HepG2 (cell line): ENCODE data around the gene MRPL54. TPM values are rescaled to one million over a fixed set of nuclear protein-coding genes. Genes with fewer than 3 reads are reported as not detected.
A peak's percentile ranks its signal among the peaks of the same experiment; 100 is the strongest.

Experiments
- HIVEP1 ChIP-seq: sonication (generic); formaldehyde crosslinking; IDR thresholded peaks from 2 replicates; pipeline ENCODE4 v1.4.0; 2020; ENCODE audit warnings: mild to moderate bottlenecking, missing genetic modification reagents
- NFKB2 ChIP-seq: sonication (generic); formaldehyde crosslinking; IDR thresholded peaks from 2 replicates; pipeline ENCODE4 v1.4.0; 2020; ENCODE audit warnings: missing genetic modification reagents, borderline replicate concordance
- PRPF4 ChIP-seq: fragments of 200-400 bp; formaldehyde crosslinking; IDR thresholded peaks from 2 replicates; pipeline ENCODE4 v1.6.1; 2016; ENCODE audit warnings: low read length, low read depth; ENCODE audit not compliant: poor library complexity, severe bottlenecking
- SOX13 ChIP-seq, 3 experiments: fragments of 450-650 bp in 1 of 3; sonication (generic) in 1 of 3; formaldehyde crosslinking in 1 of 3; IDR thresholded peaks in 2 of 3; conservative IDR thresholded peaks in 1 of 3; 2 replicates each; pipeline versions ENCODE4 v1.5.0 to v1.6.1; 2016 to 2020; ENCODE audit warnings: antibody characterized with exemption in 1 of 3, mild to moderate bottlenecking in 1 of 3, missing compliant biosample characterization in 1 of 3, missing genetic modification reagents in 1 of 3, moderate library complexity in 1 of 3
- SRSF1 ChIP-seq: fragments of 200-400 bp; formaldehyde crosslinking; optimal IDR thresholded peaks from 2 replicates; pipeline ENCODE3; 2017; ENCODE audit warnings: mild to moderate bottlenecking, low read depth, low read length, moderate library complexity
- TOPORS ChIP-seq: sonication (generic); formaldehyde crosslinking; IDR thresholded peaks from 2 replicates; pipeline ENCODE4 v1.8.0; 2023; ENCODE audit warnings: mild to moderate bottlenecking, missing genetic modification reagents
- YEATS2 ChIP-seq: sonication (generic); formaldehyde crosslinking; IDR thresholded peaks from 2 replicates; pipeline ENCODE4 v1.4.0; 2020; ENCODE audit warnings: missing genetic modification reagents, borderline replicate concordance
- ZNF451 ChIP-seq: sonication (generic); formaldehyde crosslinking; IDR thresholded peaks from 2 replicates; pipeline ENCODE4 v1.5.0; 2020; ENCODE audit warnings: mild to moderate bottlenecking, missing genetic modification reagents
- ZNF652 ChIP-seq: IDR thresholded peaks from 2 replicates; pipeline ENCODE4 v1.6.1; 2016; ENCODE audit warnings: low read depth, borderline replicate concordance
- ZNF75D ChIP-seq: sonication (generic); formaldehyde crosslinking; IDR thresholded peaks from 2 replicates; pipeline ENCODE4 v1.8.1; 2023; ENCODE audit warnings: missing genetic modification reagents, mild to moderate bottlenecking, borderline replicate concordance
- polyA plus RNA-seq, 8 experiments: library from polyadenylated mRNA; depleted of rRNA in 3 of 8; stranded (reverse) in 7 of 8; unstranded in 1 of 8; fragments of >200 nt; fragmentation: Illumina TruSeq in 4 of 8; extraction: Trizol in 4 of 8; gene quantifications; 2 replicates each; pipeline versions ENCODE4 v1.2.1 to v1.2.3, GENCODE V29; 2011 to 2016; ENCODE audit warnings: low read depth in 4 of 8, missing spikeins in 1 of 8, mixed read lengths in 1 of 8; ENCODE audit not compliant: insufficient read depth in 1 of 8
- total RNA-seq, 5 experiments: library from RNA; depleted of rRNA; stranded (reverse); fragments of >200 nt; fragmentation: Illumina TruSeq; extraction: Trizol; gene quantifications; 2 replicates each; pipeline ENCODE4 v1.2.3, GENCODE V29; 2016; ENCODE audit warnings: low read depth in 1 of 5
- TF ChIP-seq, protein P1 (sequence below): fragments of 450-650 bp; IDR thresholded peaks from 2 replicates; pipeline ENCODE4 v1.6.1; 2017; ENCODE audit warnings: mild to moderate bottlenecking
- TF ChIP-seq, protein P2 (sequence below): sonication (generic); formaldehyde crosslinking; IDR thresholded peaks from 2 replicates; pipeline ENCODE4 v1.4.0; 2020; ENCODE audit warnings: missing genetic modification reagents
- TF ChIP-seq, protein P3 (sequence below): sonication (generic); formaldehyde crosslinking; IDR thresholded peaks from 2 replicates; pipeline ENCODE4 v1.4.0; 2020; ENCODE audit warnings: missing genetic modification reagents, borderline replicate concordance
- TF ChIP-seq, protein P4 (sequence below), 2 experiments: sonication (generic) in 1 of 2; formaldehyde crosslinking in 1 of 2; IDR thresholded peaks; 2 replicates each; pipeline versions ENCODE4 v1.6.1 to v1.9.0; 2014 to 2022; ENCODE audit warnings: antibody characterized with exemption in 1 of 2, borderline replicate concordance in 1 of 2, inconsistent platforms in 1 of 2, low read depth in 1 of 2, missing genetic modification reagents in 1 of 2

The MRPL54 gene
- total and polyA plus RNA-seq, 2 of the 13 experiments (the other 11 are each of a cell fraction or from before 2014, with no cell fraction given) = 36.8 to 66.9 TPM

DNA sequence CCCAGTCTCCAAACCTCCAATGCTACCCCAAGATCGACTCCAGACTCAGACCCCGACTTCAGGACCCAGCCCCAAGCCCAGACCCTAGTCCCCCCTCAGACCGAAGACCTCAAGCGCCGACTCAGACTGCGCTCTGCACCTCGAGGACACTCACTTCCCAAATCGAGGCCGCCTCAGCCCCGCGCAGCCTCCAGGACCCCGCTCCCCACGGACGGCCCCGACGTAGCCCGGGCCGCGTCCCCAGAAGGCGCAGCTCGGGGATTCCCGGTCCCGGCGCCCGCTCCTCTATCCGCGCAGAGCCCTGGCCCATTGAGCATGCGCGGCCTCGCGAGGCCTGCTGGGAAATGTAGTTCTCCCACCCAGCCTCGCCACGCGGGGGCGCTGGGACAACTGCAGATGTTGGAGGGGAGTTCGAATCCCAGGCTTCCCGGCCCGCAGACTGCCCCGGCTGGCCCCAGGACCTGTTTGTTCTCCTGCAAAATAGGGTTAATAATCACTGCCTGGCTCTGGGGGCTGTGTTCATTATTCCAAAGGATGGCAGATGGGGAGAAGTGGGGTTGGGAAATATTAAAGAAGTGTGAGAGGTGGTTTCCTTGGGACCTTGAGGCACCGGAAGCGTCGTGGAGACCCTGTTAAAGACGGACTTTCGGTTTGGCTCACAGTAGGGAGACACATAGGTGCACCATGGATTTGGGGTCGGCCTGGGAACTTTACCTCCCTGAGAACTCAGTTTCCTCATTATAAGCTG, 926 bp upstream of the MRPL54 start, which contains the start of gene APBA3 (continued):
- TF ChIP-seq YEATS2 (CRISPR knock-in tag) = peak; percentile 79; the same call in 1 of the 2 replicates
- TF ChIP-seq HIVEP1 (CRISPR knock-in tag) = peak; percentile 85
- TF ChIP-seq, protein P1, sequence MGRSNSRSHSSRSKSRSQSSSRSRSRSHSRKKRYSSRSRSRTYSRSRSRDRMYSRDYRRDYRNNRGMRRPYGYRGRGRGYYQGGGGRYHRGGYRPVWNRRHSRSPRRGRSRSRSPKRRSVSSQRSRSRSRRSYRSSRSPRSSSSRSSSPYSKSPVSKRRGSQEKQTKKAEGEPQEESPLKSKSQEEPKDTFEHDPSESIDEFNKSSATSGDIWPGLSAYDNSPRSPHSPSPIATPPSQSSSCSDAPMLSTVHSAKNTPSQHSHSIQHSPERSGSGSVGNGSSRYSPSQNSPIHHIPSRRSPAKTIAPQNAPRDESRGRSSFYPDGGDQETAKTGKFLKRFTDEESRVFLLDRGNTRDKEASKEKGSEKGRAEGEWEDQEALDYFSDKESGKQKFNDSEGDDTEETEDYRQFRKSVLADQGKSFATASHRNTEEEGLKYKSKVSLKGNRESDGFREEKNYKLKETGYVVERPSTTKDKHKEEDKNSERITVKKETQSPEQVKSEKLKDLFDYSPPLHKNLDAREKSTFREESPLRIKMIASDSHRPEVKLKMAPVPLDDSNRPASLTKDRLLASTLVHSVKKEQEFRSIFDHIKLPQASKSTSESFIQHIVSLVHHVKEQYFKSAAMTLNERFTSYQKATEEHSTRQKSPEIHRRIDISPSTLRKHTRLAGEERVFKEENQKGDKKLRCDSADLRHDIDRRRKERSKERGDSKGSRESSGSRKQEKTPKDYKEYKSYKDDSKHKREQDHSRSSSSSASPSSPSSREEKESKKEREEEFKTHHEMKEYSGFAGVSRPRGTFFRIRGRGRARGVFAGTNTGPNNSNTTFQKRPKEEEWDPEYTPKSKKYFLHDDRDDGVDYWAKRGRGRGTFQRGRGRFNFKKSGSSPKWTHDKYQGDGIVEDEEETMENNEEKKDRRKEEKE = no peak
- TF ChIP-seq NFKB2 (CRISPR knock-in tag) = peak; percentile 88; the same call in 1 of the 2 replicates
- TF ChIP-seq, protein P2, sequence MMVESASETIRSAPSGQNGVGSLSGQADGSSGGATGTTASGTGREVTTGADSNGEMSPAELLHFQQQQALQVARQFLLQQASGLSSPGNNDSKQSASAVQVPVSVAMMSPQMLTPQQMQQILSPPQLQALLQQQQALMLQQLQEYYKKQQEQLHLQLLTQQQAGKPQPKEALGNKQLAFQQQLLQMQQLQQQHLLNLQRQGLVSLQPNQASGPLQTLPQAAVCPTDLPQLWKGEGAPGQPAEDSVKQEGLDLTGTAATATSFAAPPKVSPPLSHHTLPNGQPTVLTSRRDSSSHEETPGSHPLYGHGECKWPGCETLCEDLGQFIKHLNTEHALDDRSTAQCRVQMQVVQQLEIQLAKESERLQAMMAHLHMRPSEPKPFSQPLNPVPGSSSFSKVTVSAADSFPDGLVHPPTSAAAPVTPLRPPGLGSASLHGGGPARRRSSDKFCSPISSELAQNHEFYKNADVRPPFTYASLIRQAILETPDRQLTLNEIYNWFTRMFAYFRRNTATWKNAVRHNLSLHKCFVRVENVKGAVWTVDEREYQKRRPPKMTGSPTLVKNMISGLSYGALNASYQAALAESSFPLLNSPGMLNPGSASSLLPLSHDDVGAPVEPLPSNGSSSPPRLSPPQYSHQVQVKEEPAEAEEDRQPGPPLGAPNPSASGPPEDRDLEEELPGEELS (CRISPR knock-in tag) = peak; percentile 53; the same call in 1 of the 2 replicates
- TF ChIP-seq PRPF4 = peak; percentile 33
- no peak for TF ChIP-seq SOX13 (IDR thresholded peaks at IDR 0.05)
- peak in 1 of 2 experiments; percentile 43; a peak in 2 of 4 replicates for TF ChIP-seq SOX13 (CRISPR knock-in tag; conservative IDR thresholded peaks at IDR 0.05 in 1 of 2, IDR thresholded peaks at IDR 0.05 in 1 of 2)
- peak; percentile 72; the same call in 1 of the 2 replicates for TF ChIP-seq ZNF652 (CRISPR knock-in tag)
- no peak for TF ChIP-seq ZNF75D
- TF ChIP-seq, protein P3, sequence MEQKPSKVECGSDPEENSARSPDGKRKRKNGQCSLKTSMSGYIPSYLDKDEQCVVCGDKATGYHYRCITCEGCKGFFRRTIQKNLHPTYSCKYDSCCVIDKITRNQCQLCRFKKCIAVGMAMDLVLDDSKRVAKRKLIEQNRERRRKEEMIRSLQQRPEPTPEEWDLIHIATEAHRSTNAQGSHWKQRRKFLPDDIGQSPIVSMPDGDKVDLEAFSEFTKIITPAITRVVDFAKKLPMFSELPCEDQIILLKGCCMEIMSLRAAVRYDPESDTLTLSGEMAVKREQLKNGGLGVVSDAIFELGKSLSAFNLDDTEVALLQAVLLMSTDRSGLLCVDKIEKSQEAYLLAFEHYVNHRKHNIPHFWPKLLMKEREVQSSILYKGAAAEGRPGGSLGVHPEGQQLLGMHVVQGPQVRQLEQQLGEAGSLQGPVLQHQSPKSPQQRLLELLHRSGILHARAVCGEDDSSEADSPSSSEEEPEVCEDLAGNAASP (CRISPR knock-in tag) = 0 out of 2 replicates have a peak, but pooled peaks have one; percentile 32
- peak; percentile 38; the same call in 1 of the 2 replicates for TF ChIP-seq TOPORS (CRISPR knock-in tag)
- TF ChIP-seq, protein P4, sequence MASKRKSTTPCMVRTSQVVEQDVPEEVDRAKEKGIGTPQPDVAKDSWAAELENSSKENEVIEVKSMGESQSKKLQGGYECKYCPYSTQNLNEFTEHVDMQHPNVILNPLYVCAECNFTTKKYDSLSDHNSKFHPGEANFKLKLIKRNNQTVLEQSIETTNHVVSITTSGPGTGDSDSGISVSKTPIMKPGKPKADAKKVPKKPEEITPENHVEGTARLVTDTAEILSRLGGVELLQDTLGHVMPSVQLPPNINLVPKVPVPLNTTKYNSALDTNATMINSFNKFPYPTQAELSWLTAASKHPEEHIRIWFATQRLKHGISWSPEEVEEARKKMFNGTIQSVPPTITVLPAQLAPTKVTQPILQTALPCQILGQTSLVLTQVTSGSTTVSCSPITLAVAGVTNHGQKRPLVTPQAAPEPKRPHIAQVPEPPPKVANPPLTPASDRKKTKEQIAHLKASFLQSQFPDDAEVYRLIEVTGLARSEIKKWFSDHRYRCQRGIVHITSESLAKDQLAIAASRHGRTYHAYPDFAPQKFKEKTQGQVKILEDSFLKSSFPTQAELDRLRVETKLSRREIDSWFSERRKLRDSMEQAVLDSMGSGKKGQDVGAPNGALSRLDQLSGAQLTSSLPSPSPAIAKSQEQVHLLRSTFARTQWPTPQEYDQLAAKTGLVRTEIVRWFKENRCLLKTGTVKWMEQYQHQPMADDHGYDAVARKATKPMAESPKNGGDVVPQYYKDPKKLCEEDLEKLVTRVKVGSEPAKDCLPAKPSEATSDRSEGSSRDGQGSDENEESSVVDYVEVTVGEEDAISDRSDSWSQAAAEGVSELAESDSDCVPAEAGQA (IDR thresholded peaks at IDR 0.05; ENCODE audit: low read depth) = peak; percentile 57; the same call in 1 of the 2 replicates
- TF ChIP-seq, protein P4 (CRISPR knock-in tag; IDR thresholded peaks at IDR 0.05; ENCODE audit: borderline replicate concordance) = no peak
- 0 out of 2 replicates have a peak, but pooled peaks have one; percentile 50 for TF ChIP-seq ZNF451 (CRISPR knock-in tag)
- peak; percentile 40 for TF ChIP-seq SRSF1
